ENCODE results near the gene SPC24. TPM values are rescaled to one million over a fixed set of nuclear protein-coding genes. Genes with fewer than 3 reads are reported as not detected.

Gene SPC24
- total and polyA plus RNA-seq, 9 of the 15 experiments (the other 6 are each of a cell fraction or from before 2014, with no cell fraction given): 18.2 to 154 (median 60.9) TPM

GRCh38 chr19:11138601-11139300, 16.8 kb downstream of the SPC24 start:
- no peaks in the 10 kb centered on the region; the same call in 1 of the 2 replicates for H4K20me1 ChIP-seq (replicated peaks; ENCODE audit: control insufficient read depth, insufficient read depth, low read length)
- in situ Hi-C loops (cut with MboI): no loop called here
- 0 out of 2 replicates have a peak overlapping the region, but pooled peaks have one; percentile 38 for H2AFZ ChIP-seq (ENCODE audit: low read depth, low read length)
- intact Hi-C loops (cut with micrococcal nuclease): no loop called here
- H3K79me2 ChIP-seq (ENCODE audit: control insufficient read depth, insufficient read depth, low read length): no peaks in the 10 kb centered on the region
- POLR2A ChIA-PET: interaction anchor here (0.5 to 2.0 kb wide), 8 partner anchors 8 to 1744 kb away, joined by 3 to 5 read pairs (median 3); partner anchors contain the start of gene KANK2
- H3K9me3 ChIP-seq (replicated peaks; ENCODE audit: control insufficient read depth, insufficient read depth, low read depth, low read length): no peaks in the 10 kb centered on the region
- H3K36me3 ChIP-seq (ENCODE audit: control insufficient read depth, insufficient read depth, low read length): peaks cover 5% of the 10 kb centered on the region; the same call in 2 of the 3 replicates
- peak overlapping the region in 1 of 2 experiments; percentile 87; a peak in 2 of 4 replicates for H3K9ac ChIP-seq (ENCODE audit: insufficient read depth in 1 of 2, low read depth in 2 of 2, low read length in 2 of 2)
- peaks cover 6% of the 10 kb centered on the region for H3K9me1 ChIP-seq (ENCODE audit: control insufficient read depth, insufficient read depth, low read length)
- no peak overlapping the region for H3K4me3 ChIP-seq
- WGBS (ENCODE audit: insufficient coverage, low coverage, missing lambda C conversion rate): 21% methylated on average over 13 of the region's 13 CpGs
- no TSS peak for BruUV-seq (replicated peaks)
- H3K27me3 ChIP-seq (ENCODE audit: control insufficient read depth in 2 of 2, insufficient read depth in 2 of 2, low read length in 2 of 2): no peaks in the 10 kb centered on the region
- DNase-seq (ENCODE audit: extremely low read depth in 1 of 4, low spot score in 3 of 4) (peak; percentile 25 to 73 (median 45)), ATAC-seq (peak; percentile 60), FAIRE-seq (peak; percentile 35)
- CTCF ChIA-PET (ENCODE audit: low intra/inter-chr PET ratio): interaction anchor here (0.6 to 2.4 kb wide), 3 partner anchors 65 to 197 kb away, joined by 3 to 34 read pairs (median 4); no protein-coding TSS in a partner anchor
- peak overlapping the region; percentile 26; the same call in 1 of the 2 replicates for H3K4me2 ChIP-seq (ENCODE audit: insufficient read depth, low read length)
- peak overlapping the region; percentile 50; the same call in 1 of the 3 replicates for H3K27ac ChIP-seq (ENCODE audit: extremely low read depth, low read depth, low read length)
- H3K4me1 ChIP-seq (replicated peaks in 1 of 2; ENCODE audit: control insufficient read depth in 2 of 2, insufficient read depth in 2 of 2, low read length in 2 of 2): peaks cover 41 to 54% of the 10 kb centered on the region in 2 experiments
- TF ChIP-seq EP300 (IDR thresholded peaks at IDR 0.05; ENCODE audit: low read length) (no peak), ZBED1 (IDR thresholded peaks at IDR 0.05) (no peak), CHD7 (IDR thresholded peaks at IDR 0.05; ENCODE audit: low read depth, low read length) (peak; percentile 49), NR1H2 (CRISPR knock-in tag; IDR thresholded peaks at IDR 0.05) (no peak), RCOR1 (IDR thresholded peaks at IDR 0.05; ENCODE audit: borderline replicate concordance in 1 of 2, low read depth in 2 of 2, low read length in 2 of 2) (peak in 1 of 2 experiments; percentile 21; a peak in 1 of 4 replicates), ZNF764 (CRISPR knock-in tag; IDR thresholded peaks at IDR 0.05; ENCODE audit: low read depth) (no peak)
- TF ChIP-seq, protein P1, sequence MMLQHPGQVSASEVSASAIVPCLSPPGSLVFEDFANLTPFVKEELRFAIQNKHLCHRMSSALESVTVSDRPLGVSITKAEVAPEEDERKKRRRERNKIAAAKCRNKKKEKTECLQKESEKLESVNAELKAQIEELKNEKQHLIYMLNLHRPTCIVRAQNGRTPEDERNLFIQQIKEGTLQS (IDR thresholded peaks at IDR 0.05): peak; percentile 52
- TF ChIP-seq, protein P1 (CRISPR knock-in tag; conservative IDR thresholded peaks at IDR 0.05): no peak
